ENCODE data around the gene MVP. TPM values are rescaled to one million over a fixed set of nuclear protein-coding genes. Genes with fewer than 3 reads are reported as not detected.

MVP gene
- total and polyA plus RNA-seq, 3 donors from 2014 or later: 119 to 224 (median 147) TPM

DNA sequence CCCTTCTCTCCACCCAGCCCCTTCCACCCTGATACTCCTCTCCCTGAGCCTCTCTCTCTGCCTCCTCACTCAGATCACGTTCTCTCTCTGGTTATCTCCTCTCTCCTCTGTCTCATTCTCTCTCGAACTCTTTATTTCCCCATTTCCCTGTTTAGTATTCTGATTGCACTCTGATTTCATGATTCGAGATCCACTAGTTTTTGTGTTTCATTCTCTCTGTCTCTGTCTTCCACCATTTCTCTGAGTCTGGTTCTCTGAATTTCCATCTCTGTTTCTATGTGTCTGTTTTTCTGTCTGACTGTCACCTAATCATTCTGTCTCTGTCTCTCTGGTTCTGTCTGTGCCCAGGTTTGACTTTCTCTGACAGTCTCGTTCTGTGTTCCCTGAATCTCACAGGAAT is 77.1 kb downstream of the MVP start:
- H3K27me3 ChIP-seq: no peaks in the 10 kb centered on the region
- 51 to 53% methylated on average over 4 of the region's 4 CpGs for WGBS, 2 donors
- H3K36me3 ChIP-seq (ENCODE audit: low read depth, missing control alignments): no peaks in the 10 kb centered on the region
- intact Hi-C loops (cut with DNase I; ENCODE audit: low total_unique reads): no loop called here
- no peaks in the 10 kb centered on the region for H3K4me1 ChIP-seq
- no peak overlapping the region for H3K27ac ChIP-seq
- no peak overlapping the region for H3K4me3 ChIP-seq
- DNase-seq: no peak
- no peaks in the 10 kb centered on the region for H3K9me3 ChIP-seq
- TF ChIP-seq, protein P1, sequence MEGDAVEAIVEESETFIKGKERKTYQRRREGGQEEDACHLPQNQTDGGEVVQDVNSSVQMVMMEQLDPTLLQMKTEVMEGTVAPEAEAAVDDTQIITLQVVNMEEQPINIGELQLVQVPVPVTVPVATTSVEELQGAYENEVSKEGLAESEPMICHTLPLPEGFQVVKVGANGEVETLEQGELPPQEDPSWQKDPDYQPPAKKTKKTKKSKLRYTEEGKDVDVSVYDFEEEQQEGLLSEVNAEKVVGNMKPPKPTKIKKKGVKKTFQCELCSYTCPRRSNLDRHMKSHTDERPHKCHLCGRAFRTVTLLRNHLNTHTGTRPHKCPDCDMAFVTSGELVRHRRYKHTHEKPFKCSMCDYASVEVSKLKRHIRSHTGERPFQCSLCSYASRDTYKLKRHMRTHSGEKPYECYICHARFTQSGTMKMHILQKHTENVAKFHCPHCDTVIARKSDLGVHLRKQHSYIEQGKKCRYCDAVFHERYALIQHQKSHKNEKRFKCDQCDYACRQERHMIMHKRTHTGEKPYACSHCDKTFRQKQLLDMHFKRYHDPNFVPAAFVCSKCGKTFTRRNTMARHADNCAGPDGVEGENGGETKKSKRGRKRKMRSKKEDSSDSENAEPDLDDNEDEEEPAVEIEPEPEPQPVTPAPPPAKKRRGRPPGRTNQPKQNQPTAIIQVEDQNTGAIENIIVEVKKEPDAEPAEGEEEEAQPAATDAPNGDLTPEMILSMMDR (IDR thresholded peaks at IDR 0.05): no peak
- TF ChIP-seq POLR2A (IDR thresholded peaks at IDR 0.05): no peak

Small RNA genes within 50 kb of the gene (small RNA-seq; reads per million reads assigned to genes)
- gene AC009133.6: 0 reads per million in 2 donors
- gene AC120114.4: 0 reads per million in 2 donors

Other genes with a start within 250 kb of the MVP start
- under 1 TPM in 1 of 2 donors, not detected in 1; 0.74 TPM for gene SPN, start 157.2 kb upstream of the MVP start, total RNA-seq
- 3.2 TPM for gene SPN, start 157.2 kb upstream of the MVP start, polyA plus RNA-seq (ENCODE audit: insufficient read depth, low read depth, low replicate concordance)
- 1 to 10 TPM; 4.3 to 7.6 TPM for gene QPRT, start 141.3 kb upstream of the MVP start, total RNA-seq
- gene QPRT, start 141.3 kb upstream of the MVP start, polyA plus RNA-seq (ENCODE audit: insufficient read depth, low read depth, low replicate concordance): 13.6 TPM
- under 1 TPM; 0.31 to 0.79 TPM for gene C16orf54, start 74.5 kb upstream of the MVP start, total RNA-seq
- 1.1 TPM for gene C16orf54, start 74.5 kb upstream of the MVP start, polyA plus RNA-seq (ENCODE audit: insufficient read depth, low read depth, low replicate concordance)
- under 1 TPM in 1 of 2 donors, not detected in 1; 0.12 TPM for gene ZG16, start 42.2 kb upstream of the MVP start, total RNA-seq
- not detected for gene ZG16, start 42.2 kb upstream of the MVP start, polyA plus RNA-seq (ENCODE audit: insufficient read depth, low read depth, low replicate concordance)
- 10 to 100 TPM; 79.8 to 85.1 TPM for gene KIF22, start 29.7 kb upstream of the MVP start, total RNA-seq
- 69.6 TPM for gene KIF22, start 29.7 kb upstream of the MVP start, polyA plus RNA-seq (ENCODE audit: insufficient read depth, low read depth, low replicate concordance)
- gene MAZ, start 13.9 kb upstream of the MVP start, total RNA-seq: 100 to 1,000 TPM; 173 to 186 TPM
- 217 TPM for gene MAZ, start 13.9 kb upstream of the MVP start, polyA plus RNA-seq (ENCODE audit: insufficient read depth, low read depth, low replicate concordance)
- gene PRRT2, start 8.3 kb upstream of the MVP start, total RNA-seq: 10 to 100 TPM; 13.3 to 18.0 TPM
- 8.0 TPM for gene PRRT2, start 8.3 kb upstream of the MVP start, polyA plus RNA-seq (ENCODE audit: insufficient read depth, low read depth, low replicate concordance)
- 10 to 100 TPM; 53.0 to 68.4 TPM for gene PAGR1, start 4.3 kb upstream of the MVP start, total RNA-seq
- 36.1 TPM for gene PAGR1, start 4.3 kb upstream of the MVP start, polyA plus RNA-seq (ENCODE audit: insufficient read depth, low read depth, low replicate concordance)
- gene CDIPT, start 42.8 kb downstream of the MVP start, total RNA-seq: 100 to 1,000 TPM in 1 of 2 donors, 10 to 100 TPM in 1; 90.3 to 100 TPM
- 68.7 TPM for gene CDIPT, start 42.8 kb downstream of the MVP start, polyA plus RNA-seq (ENCODE audit: insufficient read depth, low read depth, low replicate concordance)
- gene SEZ6L2, start 79.1 kb downstream of the MVP start, total RNA-seq: 10 to 100 TPM; 43.7 to 57.5 TPM
- gene SEZ6L2, start 79.1 kb downstream of the MVP start, polyA plus RNA-seq (ENCODE audit: insufficient read depth, low read depth, low replicate concordance): 40.9 TPM
- gene ASPHD1, start 80.0 kb downstream of the MVP start, total RNA-seq: 10 to 100 TPM in 1 of 2 donors, 1 to 10 TPM in 1; 6.2 to 13.7 TPM
- gene ASPHD1, start 80.0 kb downstream of the MVP start, polyA plus RNA-seq (ENCODE audit: insufficient read depth, low read depth, low replicate concordance): 11.1 TPM
- 100 to 1,000 TPM; 202 to 241 TPM for gene KCTD13, start 105.8 kb downstream of the MVP start, total RNA-seq
- 126 TPM for gene KCTD13, start 105.8 kb downstream of the MVP start, polyA plus RNA-seq (ENCODE audit: insufficient read depth, low read depth, low replicate concordance)
- 100 to 1,000 TPM; 160 to 203 TPM for gene TMEM219, start 141.6 kb downstream of the MVP start, total RNA-seq
- 280 TPM for gene TMEM219, start 141.6 kb downstream of the MVP start, polyA plus RNA-seq (ENCODE audit: insufficient read depth, low read depth, low replicate concordance)
- gene TAOK2, start 153.4 kb downstream of the MVP start, total RNA-seq: 100 to 1,000 TPM; 126 to 140 TPM
- gene TAOK2, start 153.4 kb downstream of the MVP start, polyA plus RNA-seq (ENCODE audit: insufficient read depth, low read depth, low replicate concordance): 66.5 TPM
- 10 to 100 TPM; 32.1 to 40.2 TPM for gene HIRIP3, start 175.2 kb downstream of the MVP start, total RNA-seq
- gene HIRIP3, start 175.2 kb downstream of the MVP start, polyA plus RNA-seq (ENCODE audit: insufficient read depth, low read depth, low replicate concordance): 57.3 TPM
- gene INO80E, start 175.8 kb downstream of the MVP start, total RNA-seq: 10 to 100 TPM; 64.0 to 72.3 TPM
- gene INO80E, start 175.8 kb downstream of the MVP start, polyA plus RNA-seq (ENCODE audit: insufficient read depth, low read depth, low replicate concordance): 98.1 TPM
- 10 to 100 TPM; 28.3 to 45.3 TPM for gene DOC2A, start 190.6 kb downstream of the MVP start, total RNA-seq
- gene DOC2A, start 190.6 kb downstream of the MVP start, polyA plus RNA-seq (ENCODE audit: insufficient read depth, low read depth, low replicate concordance): 75.1 TPM
- 10 to 100 TPM; 12.4 to 91.3 TPM for gene C16orf92, start 202.7 kb downstream of the MVP start, total RNA-seq
- gene C16orf92, start 202.7 kb downstream of the MVP start, polyA plus RNA-seq (ENCODE audit: insufficient read depth, low read depth, low replicate concordance): 20.3 TPM
- gene TLCD3B, start 210.8 kb downstream of the MVP start, total RNA-seq: 10 to 100 TPM; 51.8 to 82.7 TPM
- 194 TPM for gene TLCD3B, start 210.8 kb downstream of the MVP start, polyA plus RNA-seq (ENCODE audit: insufficient read depth, low read depth, low replicate concordance)
- 100 to 1,000 TPM; 373 to 521 TPM for gene ALDOA, start 245.3 kb downstream of the MVP start, total RNA-seq
- gene ALDOA, start 245.3 kb downstream of the MVP start, polyA plus RNA-seq (ENCODE audit: insufficient read depth, low read depth, low replicate concordance): 467 TPM